SKM-1 (cell line): ENCODE measurements around the gene SLC66A2.

Experiments
- DNase-seq: peaks from one replicate; lab custom pipeline; 2025; ENCODE audit not compliant: unreplicated experiment; lab: John Stamatoyannopoulos, UW

SLC66A2 gene

GRCh38 chr18:79921984-79922965, 29.2 kb downstream of the SLC66A2 start:
- DNase-seq, result no peak

GRCh38 chr18:79919089-79919488, 32.4 kb downstream of the SLC66A2 start:
- DNase-seq, result no peak

- DNase-seq, result no peak
Observed at GRCh38 chr18:79918615-79919011, 32.8 kb downstream of the SLC66A2 start.

DNA sequence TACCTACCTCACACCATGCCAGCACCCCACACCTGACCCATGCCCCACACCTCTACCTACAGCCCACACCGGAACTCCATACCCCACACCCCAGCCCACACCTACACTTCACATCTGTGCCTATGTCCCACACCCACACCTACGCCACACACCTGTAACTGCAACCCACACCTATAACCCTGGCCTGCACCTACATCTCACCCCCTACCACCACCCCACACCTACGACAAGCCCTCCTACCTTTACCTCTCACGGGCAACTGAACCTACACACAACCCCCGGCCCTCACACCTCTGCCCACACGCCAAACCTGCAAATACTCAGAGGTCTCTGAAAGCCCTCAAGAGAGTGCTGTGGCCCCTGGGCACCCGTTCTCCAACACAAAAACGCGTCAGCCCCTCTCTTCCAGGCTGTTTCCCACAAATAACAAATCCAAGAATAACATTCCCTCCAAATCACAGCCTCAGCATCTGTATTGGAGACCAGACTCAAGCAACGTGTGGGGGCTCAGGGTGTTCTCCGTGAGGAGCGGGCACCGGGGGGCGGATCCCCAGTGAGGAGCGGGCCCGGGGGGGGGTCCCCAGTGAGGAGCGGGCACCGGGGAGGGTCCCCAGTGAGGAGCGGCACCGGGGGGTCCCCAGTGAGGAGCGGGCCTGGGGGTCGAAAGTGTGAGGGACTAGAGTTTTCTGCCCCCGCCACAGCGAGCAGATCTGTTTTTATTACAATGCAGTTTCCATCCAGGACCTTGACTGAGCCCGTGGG, 33.4 kb downstream of the SLC66A2 start:
- DNase-seq, result no peak

GRCh38 chr18:79917169-79917852, 34.1 kb downstream of the SLC66A2 start:
- no peak for DNase-seq

- no peak for DNase-seq
Observed at GRCh38 chr18:79916546-79917168, 34.8 kb downstream of the SLC66A2 start.

GRCh38 chr18:79916128-79916494, 35.3 kb downstream of the SLC66A2 start:
- DNase-seq, result no peak

DNA sequence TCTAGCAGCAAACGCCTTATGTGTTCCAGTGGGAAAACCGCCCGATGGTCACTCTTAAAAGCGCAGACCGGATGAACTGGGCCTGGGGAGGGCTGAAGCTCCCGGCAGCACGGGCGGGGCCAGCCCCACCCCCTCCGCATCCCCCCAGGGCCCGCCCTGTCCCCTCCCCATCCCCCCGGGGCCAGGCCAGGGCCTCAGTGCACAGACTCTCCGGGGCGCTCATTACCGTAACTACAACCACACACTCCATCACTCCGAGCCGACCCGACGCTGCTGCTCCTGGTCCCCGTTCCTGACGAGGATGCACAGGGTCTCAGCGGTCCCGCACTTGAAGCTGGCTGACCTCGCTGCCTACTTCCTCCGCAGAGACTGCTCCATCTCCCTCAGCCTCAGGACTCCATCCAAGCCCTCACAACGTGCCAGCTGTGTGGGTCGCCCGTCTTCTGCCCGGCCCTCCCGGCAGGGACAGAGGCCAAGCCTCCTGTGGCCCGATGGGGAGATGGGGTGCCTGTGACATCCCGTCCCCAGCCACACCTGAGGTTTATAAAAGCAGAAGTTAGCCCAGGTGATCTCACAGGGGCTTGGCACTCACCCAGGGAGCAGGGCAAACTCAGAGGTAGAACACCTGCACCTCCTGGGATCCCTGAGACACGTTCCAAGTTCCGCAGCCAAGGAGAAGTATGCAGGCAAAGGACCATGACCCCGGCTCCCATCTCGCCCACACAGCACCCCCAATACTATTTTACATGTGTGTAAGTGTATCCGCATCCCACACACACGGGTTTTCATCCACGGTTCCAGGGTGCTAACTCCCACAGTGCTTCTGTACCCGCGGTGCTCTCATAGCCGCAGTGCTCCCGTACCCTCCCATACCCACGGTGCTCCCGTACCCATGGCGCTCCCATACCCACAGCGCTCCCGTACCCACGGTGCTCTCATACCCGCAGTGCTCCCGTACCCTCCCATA, 36.0 kb downstream of the SLC66A2 start:
- DNase-seq, result no peak

DNA sequence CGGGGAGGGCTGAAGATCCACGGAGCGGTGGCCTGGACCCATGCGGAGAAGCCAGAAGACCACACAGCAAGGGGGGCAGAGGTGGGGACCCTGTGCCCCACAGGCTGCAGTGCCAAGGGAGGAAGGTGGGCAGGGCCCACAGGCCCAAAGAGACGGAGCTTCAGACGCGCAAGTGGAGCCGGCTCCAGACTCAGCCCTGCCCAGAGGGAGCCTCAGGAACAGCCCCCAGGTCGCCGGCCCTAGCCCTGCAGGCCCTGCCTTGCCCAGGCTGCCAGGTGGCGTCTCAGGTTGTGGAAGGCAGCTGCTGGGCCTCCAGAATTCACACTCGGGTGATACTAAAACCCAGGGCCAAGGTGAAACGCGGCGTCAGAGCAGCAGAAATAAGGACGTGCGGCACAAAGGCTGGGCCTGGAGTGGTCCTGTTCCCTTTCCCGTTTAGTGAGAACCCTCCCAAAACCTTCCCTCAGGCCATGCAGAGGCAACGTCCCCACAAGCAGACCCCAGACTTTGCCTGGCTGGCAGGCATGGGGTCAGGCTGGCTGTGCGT, 36.8 kb downstream of the SLC66A2 start:
- no peak for DNase-seq

GRCh38 chr18:79912994-79913831, 38.2 kb downstream of the SLC66A2 start:
- DNase-seq, result no peak

- no peak for DNase-seq
Observed at GRCh38 chr18:79912409-79912991, 39.0 kb downstream of the SLC66A2 start.

DNA sequence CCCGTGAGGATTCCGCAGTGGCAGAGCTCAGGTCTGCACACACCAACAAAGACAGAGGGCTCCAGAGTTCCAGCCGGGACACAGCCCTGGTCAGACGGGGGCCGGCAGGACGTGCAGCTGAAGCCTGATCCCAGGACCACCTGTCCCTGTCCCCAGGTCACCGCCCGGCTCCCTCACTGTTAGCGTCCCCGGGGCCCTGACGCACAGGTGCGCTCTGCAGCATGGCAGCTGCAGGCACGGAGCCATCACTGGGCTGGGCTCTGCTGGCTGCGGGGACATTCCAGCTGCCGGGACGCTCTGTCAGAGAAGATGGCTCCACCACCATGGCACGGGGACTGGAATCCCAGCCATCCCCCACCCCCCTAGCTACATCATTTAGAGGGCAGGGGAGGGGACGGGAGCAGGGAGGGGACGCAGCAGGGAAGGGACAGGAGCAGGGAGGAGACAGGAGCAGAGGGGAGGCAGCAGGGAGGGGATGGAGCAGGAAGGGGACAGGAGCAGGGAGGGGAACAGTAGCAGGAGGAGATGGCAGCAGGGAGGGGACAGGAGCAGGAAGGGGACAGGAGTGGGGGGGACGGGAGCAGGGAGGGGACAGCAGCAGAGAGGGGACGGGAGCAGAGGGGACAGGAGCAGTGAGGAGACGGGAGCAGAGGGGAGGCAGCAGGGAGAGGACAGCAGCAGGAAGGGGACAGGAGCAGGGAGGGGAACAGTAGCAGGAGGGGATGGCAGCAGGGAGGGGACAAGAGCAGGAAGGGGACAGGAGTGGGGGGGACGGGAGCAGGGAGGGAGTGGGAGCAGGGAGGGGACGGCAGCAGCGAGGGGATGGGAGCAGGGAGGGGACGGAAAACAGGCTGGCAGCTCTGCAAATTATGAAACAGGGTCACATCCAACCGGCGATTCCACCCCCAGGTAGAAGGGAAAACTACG, 39.8 kb downstream of the SLC66A2 start:
- no peak for DNase-seq

- DNase-seq, result no peak
Observed at GRCh38 chr18:79910563-79911343, 40.7 kb downstream of the SLC66A2 start.

GRCh38 chr18:79906706-79907105, 44.7 kb downstream of the SLC66A2 start:
- no peak for DNase-seq

DNA sequence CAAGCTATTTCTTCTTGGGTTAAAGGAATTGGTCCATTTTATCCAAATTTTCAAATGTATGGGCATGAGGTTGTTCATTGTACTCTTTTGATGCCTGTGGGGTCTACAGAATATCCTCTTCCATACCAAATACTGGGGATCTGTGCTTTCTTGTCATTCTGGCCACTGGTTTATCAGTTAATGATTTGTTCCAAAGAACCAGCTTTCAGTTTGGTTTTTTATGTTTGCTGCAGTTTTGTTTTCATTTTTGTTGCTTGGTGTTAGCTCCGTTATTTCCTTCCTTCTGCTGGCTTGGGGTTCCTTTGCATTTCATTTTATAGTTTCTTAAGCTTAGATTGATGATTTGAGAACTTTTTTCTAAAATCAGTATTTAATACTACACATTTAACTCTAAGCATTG, 45.5 kb downstream of the SLC66A2 start:
- no peak for DNase-seq

GRCh38 chr18:79905389-79905911, 46.0 kb downstream of the SLC66A2 start:
- DNase-seq, result no peak
